Fibroblast of lung (primary cell): Measurements from ENCODE around the gene CALU. TPM values are rescaled to one million over a fixed set of nuclear protein-coding genes. Genes with fewer than 3 reads are reported as not detected.

ENCODE experiments used
- DNase-seq, 2 donors: peaks; one replicate each; pipeline versions ENCODE4 v3.0.0 to v3.0.0-alpha.2; 2010; ENCODE audit warnings: low read depth in 2 of 2
- H2AFZ ChIP-seq: 2 replicates; pipeline ENCODE4 v1.5.1; 2012; ENCODE audit warnings: low read length, control low read depth, inconsistent platforms
- H3K27ac ChIP-seq: 2 replicates; pipeline ENCODE4 v1.5.1; 2011; ENCODE audit warnings: low read length, control low read depth; ENCODE audit not compliant: insufficient read depth
- H3K27me3 ChIP-seq: 2 replicates; pipeline ENCODE4 v1.5.1; 2011; ENCODE audit warnings: mild to moderate bottlenecking, low read length; ENCODE audit not compliant: control insufficient read depth, insufficient read depth
- H3K36me3 ChIP-seq: 2 replicates; pipeline ENCODE4 v1.5.1; 2011; ENCODE audit warnings: low read length; ENCODE audit not compliant: control insufficient read depth, insufficient read depth
- H3K4me1 ChIP-seq: 2 replicates; pipeline ENCODE4 v1.5.1; 2011; ENCODE audit warnings: low read length; ENCODE audit not compliant: control insufficient read depth, insufficient read depth; ENCODE audit errors: extremely low read depth
- H3K4me2 ChIP-seq: 2 replicates; pipeline ENCODE4 v1.5.1; 2011; ENCODE audit warnings: low read length, control low read depth; ENCODE audit not compliant: insufficient read depth; ENCODE audit errors: extremely low read depth
- H3K4me3 ChIP-seq, 4 experiments: fragments of 200-600 bp in 1 of 4; sonication (generic) in 1 of 4; replicated peaks in 1 of 4; 2 replicates each; pipeline ENCODE4 v1.5.1; 2011 to 2016; ENCODE audit warnings: low read length in 4 of 4, low read depth in 3 of 4, mild to moderate bottlenecking in 3 of 4, control low read depth in 2 of 4, inconsistent platforms in 1 of 4, mixed read lengths in 1 of 4; ENCODE audit not compliant: insufficient read depth in 1 of 4; ENCODE audit errors: control extremely low read depth in 1 of 4
- H3K79me2 ChIP-seq: 2 replicates; pipeline ENCODE4 v1.5.1; 2012; ENCODE audit warnings: mild to moderate bottlenecking, low read length, inconsistent platforms; ENCODE audit not compliant: control insufficient read depth, insufficient read depth
- H3K9ac ChIP-seq: 2 replicates; pipeline ENCODE4 v1.5.1; 2011; ENCODE audit warnings: mild to moderate bottlenecking, low read length, control low read depth; ENCODE audit not compliant: insufficient read depth
- H3K9me3 ChIP-seq: 2 replicates; pipeline ENCODE4 v1.5.1; 2012; ENCODE audit warnings: low read depth, low read length; ENCODE audit not compliant: control insufficient read depth, insufficient read depth
- H4K20me1 ChIP-seq: 2 replicates; pipeline ENCODE4 v1.5.1; 2011; ENCODE audit warnings: low read length; ENCODE audit not compliant: control insufficient read depth, insufficient read depth; ENCODE audit errors: extremely low read depth
- CTCF ChIP-seq, 2 donors: IDR thresholded peaks in 1 of 2; conservative IDR thresholded peaks in 1 of 2; 1 replicate in 1 of 2; 2 replicates in 1 of 2; pipeline ENCODE4 v1.5.1; 2011 to 2012; ENCODE audit warnings: low read length in 2 of 2, control low read depth in 1 of 2, inconsistent platforms in 1 of 2, low read depth in 1 of 2, mild to moderate bottlenecking in 1 of 2
- EZH2 ChIP-seq: IDR thresholded peaks from 2 replicates; pipeline ENCODE4 v1.5.1; 2012; ENCODE audit warnings: low read length, control low read depth, mild to moderate bottlenecking; ENCODE audit errors: missing control alignments
- polyA plus RNA-seq, 2 donors: library from polyadenylated mRNA; depleted of rRNA in 1 of 2; stranded (reverse) in 1 of 2; unstranded in 1 of 2; fragments of >200 nt; gene quantifications; 2 replicates each; pipeline ENCODE4 v1.2.1, GENCODE V29; 2011 to 2012; ENCODE audit warnings: missing spikeins in 1 of 2
- total RNA-seq: library from RNA; depleted of rRNA; stranded (reverse); fragments of >200 nt; gene quantifications from 2 replicates; pipeline ENCODE4 v1.2.1, GENCODE V29; 2014

The CALU gene
- total and polyA plus RNA-seq, 2 donors (not counting 1 experiment from before 2014, with no cell fraction given): 636 to 1,372 TPM

GRCh38 chr7:128811631-128812430, 72.7 kb downstream of the CALU start:
- no peak overlapping the region for H2AFZ ChIP-seq
- no peaks in the 10 kb centered on the region for H3K4me1 ChIP-seq
- no peak overlapping the region for H3K9ac ChIP-seq
- no peak overlapping the region for H3K27ac ChIP-seq
- no peaks in the 10 kb centered on the region for H3K27me3 ChIP-seq
- no peak for TF ChIP-seq CTCF (conservative IDR thresholded peaks at IDR 0.05 in 1 of 2, IDR thresholded peaks at IDR 0.05 in 1 of 2; ENCODE audit: low read depth in 1 of 2, low read length in 2 of 2)
- no peak for TF ChIP-seq EZH2
- H4K20me1 ChIP-seq: no peaks in the 10 kb centered on the region
- H3K4me3 ChIP-seq: no peak overlapping the region
- H3K9me3 ChIP-seq: no peaks in the 10 kb centered on the region
- no peak overlapping the region for H3K4me2 ChIP-seq
- DNase-seq: no peak
- no peaks in the 10 kb centered on the region for H3K79me2 ChIP-seq
- H3K36me3 ChIP-seq: no peaks in the 10 kb centered on the region

- Histone ChIP-seq H3K4me1 (no peaks in the 10 kb centered on the region), H3K27ac (no peak overlapping the region), H3K36me3 (no peaks in the 10 kb centered on the region), H3K9ac (no peak overlapping the region), H3K27me3 (peaks cover 2% of the 10 kb centered on the region), H3K4me2 (no peak overlapping the region), H3K4me3 (no peak overlapping the region), H3K9me3 (no peaks in the 10 kb centered on the region), H3K79me2 (no peaks in the 10 kb centered on the region), H2AFZ (no peak overlapping the region), H4K20me1 (no peaks in the 10 kb centered on the region)
- TF ChIP-seq CTCF (conservative IDR thresholded peaks at IDR 0.05 in 1 of 2, IDR thresholded peaks at IDR 0.05 in 1 of 2; ENCODE audit: low read depth in 1 of 2, low read length in 2 of 2) (no peak), EZH2 (no peak)
- DNase-seq: peak in 1 of 2 donors; percentile 11
These were observed 73.5 kb downstream of the CALU start for GRCh38 chr7:128812514-128813168.

GRCh38 chr7:128814499-128814898, 75.3 kb downstream of the CALU start:
- no peak for TF ChIP-seq CTCF (conservative IDR thresholded peaks at IDR 0.05 in 1 of 2, IDR thresholded peaks at IDR 0.05 in 1 of 2; ENCODE audit: low read depth in 1 of 2, low read length in 2 of 2)
- TF ChIP-seq EZH2: no peak
- Histone ChIP-seq H3K4me2 (no peak overlapping the region), H3K4me3 (no peak overlapping the region), H2AFZ (no peak overlapping the region), H3K36me3 (no peaks in the 10 kb centered on the region), H3K4me1 (no peaks in the 10 kb centered on the region), H3K9me3 (no peaks in the 10 kb centered on the region), H4K20me1 (no peaks in the 10 kb centered on the region), H3K27ac (no peak overlapping the region), H3K27me3 (peaks cover 3% of the 10 kb centered on the region), H3K9ac (no peak overlapping the region), H3K79me2 (no peaks in the 10 kb centered on the region)
- DNase-seq: no peak
